GM23338 (cell line): ENCODE measurements around the gene UBFD1.

ENCODE experiments used
- EZH2 ChIP-seq: fragments of 200-600 bp; sonication (generic); IDR thresholded peaks from one replicate; pipeline ENCODE4 v1.8.0; 2017; ENCODE audit warnings: antibody characterized with exemption, mild to moderate bottlenecking, low read depth; ENCODE audit not compliant: unreplicated experiment
- EZH2phosphoT487 ChIP-seq: fragments of 200-600 bp; sonication (generic); IDR thresholded peaks from one replicate; pipeline ENCODE4 v1.8.1; 2018; ENCODE audit warnings: antibody characterized with exemption; ENCODE audit not compliant: unreplicated experiment
- POLR2AphosphoS5 ChIP-seq: IDR thresholded peaks from 2 replicates; pipeline ENCODE4 v1.6.1; 2016; ENCODE audit warnings: antibody characterized with exemption, low read depth
- TF ChIP-seq, protein P1 (sequence below), 2 experiments: fragments of 200-600 bp in 1 of 2; sonication (generic) in 1 of 2; conservative IDR thresholded peaks; 2 replicates each; pipeline versions ENCODE4 v1.5.1 to v1.6.1; 2016 to 2017; ENCODE audit warnings: antibody characterized with exemption in 2 of 2, low read depth in 2 of 2, mild to moderate bottlenecking in 2 of 2, moderate library complexity in 1 of 2
- TF ChIP-seq, protein P2 (sequence below): IDR thresholded peaks from one replicate; pipeline ENCODE4 v1.6.1; 2018; ENCODE audit warnings: antibody characterized with exemption; ENCODE audit not compliant: unreplicated experiment

- TF ChIP-seq, protein P1, sequence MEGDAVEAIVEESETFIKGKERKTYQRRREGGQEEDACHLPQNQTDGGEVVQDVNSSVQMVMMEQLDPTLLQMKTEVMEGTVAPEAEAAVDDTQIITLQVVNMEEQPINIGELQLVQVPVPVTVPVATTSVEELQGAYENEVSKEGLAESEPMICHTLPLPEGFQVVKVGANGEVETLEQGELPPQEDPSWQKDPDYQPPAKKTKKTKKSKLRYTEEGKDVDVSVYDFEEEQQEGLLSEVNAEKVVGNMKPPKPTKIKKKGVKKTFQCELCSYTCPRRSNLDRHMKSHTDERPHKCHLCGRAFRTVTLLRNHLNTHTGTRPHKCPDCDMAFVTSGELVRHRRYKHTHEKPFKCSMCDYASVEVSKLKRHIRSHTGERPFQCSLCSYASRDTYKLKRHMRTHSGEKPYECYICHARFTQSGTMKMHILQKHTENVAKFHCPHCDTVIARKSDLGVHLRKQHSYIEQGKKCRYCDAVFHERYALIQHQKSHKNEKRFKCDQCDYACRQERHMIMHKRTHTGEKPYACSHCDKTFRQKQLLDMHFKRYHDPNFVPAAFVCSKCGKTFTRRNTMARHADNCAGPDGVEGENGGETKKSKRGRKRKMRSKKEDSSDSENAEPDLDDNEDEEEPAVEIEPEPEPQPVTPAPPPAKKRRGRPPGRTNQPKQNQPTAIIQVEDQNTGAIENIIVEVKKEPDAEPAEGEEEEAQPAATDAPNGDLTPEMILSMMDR (conservative IDR thresholded peaks at IDR 0.05; ENCODE audit: low read depth in 2 of 2): no peak
- TF ChIP-seq POLR2AphosphoS5 (no peak), EZH2 (no peak), EZH2phosphoT487 (no peak)
- TF ChIP-seq, protein P2, sequence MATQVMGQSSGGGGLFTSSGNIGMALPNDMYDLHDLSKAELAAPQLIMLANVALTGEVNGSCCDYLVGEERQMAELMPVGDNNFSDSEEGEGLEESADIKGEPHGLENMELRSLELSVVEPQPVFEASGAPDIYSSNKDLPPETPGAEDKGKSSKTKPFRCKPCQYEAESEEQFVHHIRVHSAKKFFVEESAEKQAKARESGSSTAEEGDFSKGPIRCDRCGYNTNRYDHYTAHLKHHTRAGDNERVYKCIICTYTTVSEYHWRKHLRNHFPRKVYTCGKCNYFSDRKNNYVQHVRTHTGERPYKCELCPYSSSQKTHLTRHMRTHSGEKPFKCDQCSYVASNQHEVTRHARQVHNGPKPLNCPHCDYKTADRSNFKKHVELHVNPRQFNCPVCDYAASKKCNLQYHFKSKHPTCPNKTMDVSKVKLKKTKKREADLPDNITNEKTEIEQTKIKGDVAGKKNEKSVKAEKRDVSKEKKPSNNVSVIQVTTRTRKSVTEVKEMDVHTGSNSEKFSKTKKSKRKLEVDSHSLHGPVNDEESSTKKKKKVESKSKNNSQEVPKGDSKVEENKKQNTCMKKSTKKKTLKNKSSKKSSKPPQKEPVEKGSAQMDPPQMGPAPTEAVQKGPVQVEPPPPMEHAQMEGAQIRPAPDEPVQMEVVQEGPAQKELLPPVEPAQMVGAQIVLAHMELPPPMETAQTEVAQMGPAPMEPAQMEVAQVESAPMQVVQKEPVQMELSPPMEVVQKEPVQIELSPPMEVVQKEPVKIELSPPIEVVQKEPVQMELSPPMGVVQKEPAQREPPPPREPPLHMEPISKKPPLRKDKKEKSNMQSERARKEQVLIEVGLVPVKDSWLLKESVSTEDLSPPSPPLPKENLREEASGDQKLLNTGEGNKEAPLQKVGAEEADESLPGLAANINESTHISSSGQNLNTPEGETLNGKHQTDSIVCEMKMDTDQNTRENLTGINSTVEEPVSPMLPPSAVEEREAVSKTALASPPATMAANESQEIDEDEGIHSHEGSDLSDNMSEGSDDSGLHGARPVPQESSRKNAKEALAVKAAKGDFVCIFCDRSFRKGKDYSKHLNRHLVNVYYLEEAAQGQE: no peak
These were observed 17.3 kb upstream of the UBFD1 start for GRCh38 chr16:23539984-23540816.
